HEK293 (cell line): ENCODE results near the gene SLC25A22.

Experiments
- CTCF ChIA-PET: fragments of 350-600 bp; formaldehyde crosslinking; extraction: SDS; loops from one replicate; lab custom pipeline; 2021; ENCODE audit warnings: antibody characterized with exemption; lab: Yijun Ruan, JAX
- POLR2A ChIA-PET: fragments of 300-600 bp; formaldehyde crosslinking; extraction: SDS; loops from one replicate; lab custom pipeline; 2020; ENCODE audit warnings: antibody characterized with exemption, inconsistent platforms; lab: Yijun Ruan, JAX
- H3K27ac ChIP-seq: fragments of 200-500 bp; sonication (Bioruptor generic); 2 replicates; pipeline ENCODE4 v1.5.1; 2014; ENCODE audit warnings: low read depth, low read length, control low read depth, inconsistent platforms; ENCODE audit errors: extremely low read depth
- H3K36me3 ChIP-seq, 2 experiments: fragments of 200-500 bp in 1 of 2; sonication (Bioruptor generic) in 1 of 2; 1 replicate in 1 of 2; 2 replicates in 1 of 2; pipeline ENCODE4 v1.5.1; 2014 to 2017; ENCODE audit warnings: inconsistent platforms in 2 of 2, low read length in 2 of 2; ENCODE audit not compliant: control insufficient read depth in 2 of 2, insufficient read depth in 1 of 2
- H3K4me1 ChIP-seq: fragments of 200-500 bp; sonication (Bioruptor generic); 2 replicates; pipeline ENCODE4 v1.5.1; 2014; ENCODE audit warnings: mild to moderate bottlenecking, low read length, inconsistent platforms; ENCODE audit not compliant: control insufficient read depth, insufficient read depth
- H3K4me3 ChIP-seq: 2 replicates; pipeline ENCODE4 v1.5.1; 2011; ENCODE audit warnings: low read depth, mild to moderate bottlenecking, control low read depth, low read length, moderate library complexity
- H3K9me3 ChIP-seq: fragments of 200-500 bp; sonication (Bioruptor generic); 2 replicates; pipeline ENCODE4 v1.5.1; 2014; ENCODE audit warnings: low read depth, low read length, inconsistent platforms; ENCODE audit not compliant: control insufficient read depth, insufficient read depth
- KLF1 ChIP-seq: fragments of 450-650 bp; formaldehyde crosslinking; IDR thresholded peaks from 2 replicates; pipeline ENCODE4 v1.5.1; 2016; ENCODE audit warnings: missing biosample characterization, missing genetic modification characterization
- KLF10 ChIP-seq: fragments of 450-650 bp; IDR thresholded peaks from 2 replicates; pipeline ENCODE4 v1.5.1; 2018; ENCODE audit warnings: missing biosample characterization, mild to moderate bottlenecking, missing genetic modification characterization
- KLF8 ChIP-seq: fragments of 450-650 bp; formaldehyde crosslinking; IDR thresholded peaks from 2 replicates; pipeline ENCODE4 v1.5.1; 2016; ENCODE audit warnings: missing biosample characterization, missing genetic modification characterization
- SCRT1 ChIP-seq: fragments of 450-650 bp; formaldehyde crosslinking; IDR thresholded peaks from 2 replicates; pipeline ENCODE4 v1.5.1; 2016; ENCODE audit warnings: missing biosample characterization, missing genetic modification characterization, borderline replicate concordance
- SP2 ChIP-seq: fragments of 450-650 bp; formaldehyde crosslinking; IDR thresholded peaks from 2 replicates; pipeline ENCODE4 v1.5.1; 2016; ENCODE audit warnings: missing biosample characterization, missing genetic modification characterization
- SP3 ChIP-seq: fragments of 450-650 bp; formaldehyde crosslinking; IDR thresholded peaks from 2 replicates; pipeline ENCODE4 v1.5.1; 2016; ENCODE audit warnings: missing biosample characterization, missing genetic modification characterization
- TCF7L2 ChIP-seq: IDR thresholded peaks from 2 replicates; pipeline ENCODE4 v1.6.1; 2011; ENCODE audit warnings: low read depth, mild to moderate bottlenecking, inconsistent platforms, low read length, moderate library complexity, borderline replicate concordance
- WT1 ChIP-seq: fragments of 450-650 bp; formaldehyde crosslinking; IDR thresholded peaks from 2 replicates; pipeline ENCODE4 v1.5.1; 2016; ENCODE audit warnings: missing biosample characterization, missing genetic modification characterization
- YY2 ChIP-seq: fragments of 450-650 bp; formaldehyde crosslinking; IDR thresholded peaks from 2 replicates; pipeline ENCODE4 v1.5.1; 2016; ENCODE audit warnings: missing biosample characterization, missing genetic modification characterization
- ZFP3 ChIP-seq: fragments of 450-650 bp; formaldehyde crosslinking; IDR thresholded peaks from 2 replicates; pipeline ENCODE4 v1.5.1; 2016; ENCODE audit warnings: low read depth, missing biosample characterization, missing genetic modification characterization
- ZFP69B ChIP-seq: fragments of 450-650 bp; formaldehyde crosslinking; IDR thresholded peaks from 2 replicates; pipeline ENCODE4 v1.5.1; 2016; ENCODE audit warnings: missing biosample characterization, missing genetic modification characterization
- ZNF114 ChIP-seq: fragments of 450-650 bp; formaldehyde crosslinking; IDR thresholded peaks from 2 replicates; pipeline ENCODE4 v1.5.0; 2017; ENCODE audit warnings: missing biosample characterization, missing genetic modification characterization
- ZNF121 ChIP-seq: fragments of 450-650 bp; formaldehyde crosslinking; IDR thresholded peaks from 2 replicates; pipeline ENCODE4 v1.5.1; 2016; ENCODE audit warnings: missing biosample characterization, missing genetic modification characterization
- ZNF221 ChIP-seq: fragments of 450-650 bp; formaldehyde crosslinking; IDR thresholded peaks from 2 replicates; pipeline ENCODE4 v1.5.1; 2017; ENCODE audit warnings: missing biosample characterization, missing genetic modification characterization, borderline replicate concordance
- ZNF23 ChIP-seq: fragments of 450-650 bp; formaldehyde crosslinking; IDR thresholded peaks from 2 replicates; pipeline ENCODE4 v1.5.1; 2016; ENCODE audit warnings: missing biosample characterization, missing genetic modification characterization, borderline replicate concordance
- ZNF274 ChIP-seq, 2 experiments: fragments of 200-500 bp in 1 of 2; fragments of 450-650 bp in 1 of 2; sonication (Bioruptor generic) in 1 of 2; formaldehyde crosslinking in 1 of 2; IDR thresholded peaks; 2 replicates each; pipeline versions ENCODE4 v1.5.1 to v1.6.1; 2014 to 2016; ENCODE audit warnings: borderline replicate concordance in 1 of 2, inconsistent platforms in 1 of 2, low read length in 1 of 2, missing biosample characterization in 1 of 2, missing genetic modification characterization in 1 of 2
- ZNF549 ChIP-seq: fragments of 450-650 bp; IDR thresholded peaks from 2 replicates; pipeline ENCODE4 v1.5.1; 2018; ENCODE audit warnings: missing biosample characterization, missing genetic modification characterization, mild to moderate bottlenecking, inconsistent platforms, moderate library complexity
- ZNF610 ChIP-seq: fragments of 450-650 bp; formaldehyde crosslinking; IDR thresholded peaks from 2 replicates; pipeline ENCODE4 v1.5.1; 2016; ENCODE audit warnings: missing biosample characterization, missing genetic modification characterization, borderline replicate concordance
- ZNF621 ChIP-seq: fragments of 450-650 bp; formaldehyde crosslinking; IDR thresholded peaks from 2 replicates; pipeline ENCODE4 v1.5.1; 2017; ENCODE audit warnings: missing biosample characterization, missing genetic modification characterization
- ZNF704 ChIP-seq: fragments of 450-650 bp; formaldehyde crosslinking; IDR thresholded peaks from 2 replicates; pipeline ENCODE4 v1.5.1; 2016; ENCODE audit warnings: missing biosample characterization, missing genetic modification characterization
- ZNF76 ChIP-seq: fragments of 450-650 bp; formaldehyde crosslinking; IDR thresholded peaks from 2 replicates; pipeline ENCODE4; 2016; ENCODE audit warnings: low read depth, missing biosample characterization, missing genetic modification characterization, borderline replicate concordance
- ZNF776 ChIP-seq: fragments of 450-650 bp; formaldehyde crosslinking; IDR thresholded peaks from 2 replicates; pipeline ENCODE4 v1.5.0; 2017; ENCODE audit warnings: missing biosample characterization, missing genetic modification characterization, borderline replicate concordance
- TF ChIP-seq, protein P1 (sequence below): fragments of 450-650 bp; formaldehyde crosslinking; IDR thresholded peaks from 2 replicates; pipeline ENCODE4 v1.5.1; 2016; ENCODE audit warnings: missing biosample characterization, missing genetic modification characterization
- TF ChIP-seq, protein P2 (sequence below): fragments of 450-650 bp; formaldehyde crosslinking; IDR thresholded peaks from 2 replicates; pipeline ENCODE4 v1.5.1; 2016; ENCODE audit warnings: missing biosample characterization, missing genetic modification characterization

The SLC25A22 gene

GRCh38 chr11:800473-800872 lies 2.4 kb upstream of the SLC25A22 start:
- ChIA-PET CTCF (no interaction called here), POLR2A (interaction anchor here (0.5 to 1.5 kb wide), 3 partner anchors 17 to 23 kb away, joined by 3 to 8 read pairs (median 3); partner anchors contain the start of gene GATD1)
- no peaks in the 10 kb centered on the region for H3K9me3 ChIP-seq
- no peak overlapping the region for H3K4me3 ChIP-seq
- no peak overlapping the region for H3K27ac ChIP-seq
- peaks cover 0 to 54% of the 10 kb centered on the region in 2 experiments; a peak in 1 of 3 replicates for H3K36me3 ChIP-seq
- H3K4me1 ChIP-seq: peaks cover 6% of the 10 kb centered on the region
- TF ChIP-seq ZNF121 (tag by site-specific recombination): no peak
- no peak for TF ChIP-seq ZNF549 (tag by site-specific recombination)
- TF ChIP-seq SP2 (tag by site-specific recombination): no peak
- TF ChIP-seq SCRT1 (tag by site-specific recombination): no peak
- TF ChIP-seq ZNF704 (tag by site-specific recombination): no peak
- no peak for TF ChIP-seq WT1 (tag by site-specific recombination)
- no peak for TF ChIP-seq ZNF610
- TF ChIP-seq, protein P1, sequence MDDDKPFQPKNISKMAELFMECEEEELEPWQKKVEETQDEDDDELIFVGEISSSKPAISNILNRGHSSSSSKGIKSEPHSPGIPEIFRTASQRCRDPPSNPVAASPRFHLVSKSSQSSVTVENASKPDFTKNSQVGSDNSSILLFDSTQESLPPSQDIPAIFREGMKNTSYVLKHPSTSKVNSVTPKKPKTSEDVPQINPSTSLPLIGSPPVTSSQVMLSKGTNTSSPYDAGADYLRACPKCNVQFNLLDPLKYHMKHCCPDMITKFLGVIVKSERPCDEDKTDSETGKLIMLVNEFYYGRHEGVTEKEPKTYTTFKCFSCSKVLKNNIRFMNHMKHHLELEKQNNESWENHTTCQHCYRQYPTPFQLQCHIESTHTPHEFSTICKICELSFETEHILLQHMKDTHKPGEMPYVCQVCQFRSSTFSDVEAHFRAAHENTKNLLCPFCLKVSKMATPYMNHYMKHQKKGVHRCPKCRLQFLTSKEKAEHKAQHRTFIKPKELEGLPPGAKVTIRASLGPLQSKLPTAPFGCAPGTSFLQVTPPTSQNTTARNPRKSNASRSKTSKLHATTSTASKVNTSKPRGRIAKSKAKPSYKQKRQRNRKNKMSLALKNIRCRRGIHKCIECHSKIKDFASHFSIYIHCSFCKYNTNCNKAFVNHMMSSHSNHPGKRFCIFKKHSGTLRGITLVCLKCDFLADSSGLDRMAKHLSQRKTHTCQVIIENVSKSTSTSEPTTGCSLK (tag by site-specific recombination): no peak
- no peak for TF ChIP-seq YY2 (tag by site-specific recombination)
- TF ChIP-seq, all 188 proteins: peak for 0

DNA sequence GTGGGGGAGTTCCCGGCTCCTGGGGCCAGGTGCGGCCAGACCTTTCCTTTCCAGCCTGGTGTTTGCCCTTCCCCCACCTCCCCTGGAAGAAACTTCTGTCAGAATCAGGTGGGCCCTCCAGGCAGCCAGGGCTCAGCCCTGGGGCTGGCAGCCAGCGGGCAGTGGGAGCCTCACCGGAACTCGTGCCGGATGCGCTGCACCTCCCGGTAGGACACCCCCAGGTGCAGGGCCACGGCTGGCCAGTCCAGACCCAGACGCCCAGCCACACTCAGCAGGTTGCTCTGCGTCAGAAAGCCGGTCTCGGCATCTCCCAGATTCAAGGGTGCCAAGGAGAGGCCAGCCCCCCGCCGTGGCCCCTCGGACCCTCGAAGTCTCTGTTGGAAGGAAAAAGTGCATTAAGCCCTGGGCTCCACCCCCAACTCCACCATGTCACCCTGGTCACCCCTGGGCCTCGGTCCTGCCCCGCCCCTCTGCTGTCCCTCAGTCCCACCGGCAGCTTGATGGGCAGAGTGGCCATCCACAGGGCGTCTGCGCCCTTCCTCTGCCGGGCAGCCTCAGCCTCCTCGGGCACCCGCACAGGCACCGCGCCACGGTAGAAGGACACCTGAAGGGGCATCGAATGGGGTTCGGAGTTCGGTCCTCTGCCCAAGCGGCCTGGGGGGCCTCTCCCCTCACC lies 1.7 kb upstream of the SLC25A22 start:
- Histone ChIP-seq H3K36me3 (peaks cover 0 to 54% of the 10 kb centered on the region in 2 experiments; a peak in 1 of 3 replicates), H3K4me1 (peaks cover 6% of the 10 kb centered on the region), H3K4me3 (no peak overlapping the region), H3K27ac (no peak overlapping the region), H3K9me3 (no peaks in the 10 kb centered on the region)
- 0 out of 2 replicates have a peak, but pooled peaks have one; percentile 23 for TF ChIP-seq KLF8 (tag by site-specific recombination)
- TF ChIP-seq, protein P2, sequence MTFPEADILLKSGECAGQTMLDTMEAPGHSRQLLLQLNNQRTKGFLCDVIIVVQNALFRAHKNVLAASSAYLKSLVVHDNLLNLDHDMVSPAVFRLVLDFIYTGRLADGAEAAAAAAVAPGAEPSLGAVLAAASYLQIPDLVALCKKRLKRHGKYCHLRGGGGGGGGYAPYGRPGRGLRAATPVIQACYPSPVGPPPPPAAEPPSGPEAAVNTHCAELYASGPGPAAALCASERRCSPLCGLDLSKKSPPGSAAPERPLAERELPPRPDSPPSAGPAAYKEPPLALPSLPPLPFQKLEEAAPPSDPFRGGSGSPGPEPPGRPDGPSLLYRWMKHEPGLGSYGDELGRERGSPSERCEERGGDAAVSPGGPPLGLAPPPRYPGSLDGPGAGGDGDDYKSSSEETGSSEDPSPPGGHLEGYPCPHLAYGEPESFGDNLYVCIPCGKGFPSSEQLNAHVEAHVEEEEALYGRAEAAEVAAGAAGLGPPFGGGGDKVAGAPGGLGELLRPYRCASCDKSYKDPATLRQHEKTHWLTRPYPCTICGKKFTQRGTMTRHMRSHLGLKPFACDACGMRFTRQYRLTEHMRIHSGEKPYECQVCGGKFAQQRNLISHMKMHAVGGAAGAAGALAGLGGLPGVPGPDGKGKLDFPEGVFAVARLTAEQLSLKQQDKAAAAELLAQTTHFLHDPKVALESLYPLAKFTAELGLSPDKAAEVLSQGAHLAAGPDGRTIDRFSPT (tag by site-specific recombination): 0 out of 2 replicates have a peak, but pooled peaks have one; percentile 15
- no peak for TF ChIP-seq ZNF621
- ChIA-PET CTCF (interaction anchor here (1.2 kb wide), 1 partner anchor 11 kb away, joined by 6 read pairs; no protein-coding TSS in a partner anchor), POLR2A (interaction anchor here (1.3 to 1.5 kb wide), 2 partner anchors 9 to 21 kb away, joined by 3 read pairs; partner anchors contain the start of gene RPLP2)

- Histone ChIP-seq H3K36me3 (peaks cover 0 to 58% of the 10 kb centered on the region in 2 experiments; a peak in 1 of 3 replicates), H3K4me3 (peak overlapping the region; percentile 90), H3K27ac (peak overlapping the region; percentile 74; the same call in 1 of the 2 replicates), H3K4me1 (peaks cover 6% of the 10 kb centered on the region), H3K9me3 (no peaks in the 10 kb centered on the region)
- POLR2A ChIA-PET: interaction anchor here (0.5 to 1.8 kb wide), 11 partner anchors 9 to 262 kb away, joined by 3 to 10 read pairs (median 3); partner anchors contain the start of genes HRAS, PNPLA2 and RPLP2
- CTCF ChIA-PET: interaction anchor here (0.9 kb wide), 1 partner anchor 51 kb away, joined by 3 read pairs; no protein-coding TSS in a partner anchor
- TF ChIP-seq SP3 (tag by site-specific recombination) (peak; percentile 58), ZNF221 (tag by site-specific recombination) (no peak), ZFP3 (tag by site-specific recombination) (no peak), TCF7L2 (no peak), ZNF274 (IDR thresholded peaks at IDR 0.05; ENCODE audit: low read length) (no peak), ZNF274 (tag by site-specific recombination; IDR thresholded peaks at IDR 0.05; ENCODE audit: borderline replicate concordance) (no peak), KLF10 (peak; percentile 89), ZNF776 (tag by site-specific recombination) (no peak), ZNF23 (no peak), ZNF114 (tag by site-specific recombination) (no peak), KLF1 (peak; percentile 52; the same call in 1 of the 2 replicates), ZNF76 (tag by site-specific recombination) (no peak), ZFP69B (tag by site-specific recombination) (no peak)
These were observed 587 bp downstream of the SLC25A22 start for GRCh38 chr11:797296-798092.
